Kidney epithelial cell (primary cell): Measurements from ENCODE around the gene BBS4. TPM values are rescaled to one million over a fixed set of nuclear protein-coding genes. Genes with fewer than 3 reads are reported as not detected.

Source experiments
- DNase-seq: peaks from one replicate; pipeline ENCODE4 v3.0.0-alpha.2; 2010; ENCODE audit warnings: low read depth
- H3K27me3 ChIP-seq: 2 replicates; pipeline ENCODE4 v1.6.0; 2011; ENCODE audit warnings: low read length; ENCODE audit not compliant: control insufficient read depth, insufficient read depth
- H3K36me3 ChIP-seq: 2 replicates; pipeline ENCODE4 v1.5.1; 2011; ENCODE audit warnings: low read length; ENCODE audit not compliant: control insufficient read depth, insufficient read depth
- H3K4me3 ChIP-seq: 2 replicates; pipeline ENCODE4 v1.5.1; 2011; ENCODE audit warnings: low read depth, mild to moderate bottlenecking, control low read depth, low read length
- CTCF ChIP-seq: IDR thresholded peaks from 2 replicates; pipeline ENCODE4 v1.5.1; 2011; ENCODE audit warnings: mild to moderate bottlenecking, moderate library complexity, low read length, control low read depth, inconsistent platforms; ENCODE audit not compliant: insufficient read depth, poor library complexity, severe bottlenecking
- total RNA-seq: library from RNA; depleted of rRNA; stranded (reverse); fragments of >200 nt; gene quantifications from 2 replicates; pipeline ENCODE4 v1.2.3, GENCODE V29; 2015

The BBS4 gene
- total RNA-seq, 1 donor from 2014 or later = 30.7 TPM

GRCh38 chr15:72732086-72732485 is 46.1 kb downstream of the BBS4 start:
- H3K27me3 ChIP-seq = no peaks in the 10 kb centered on the region
- no peak overlapping the region for H3K4me3 ChIP-seq
- TF ChIP-seq CTCF = no peak
- H3K36me3 ChIP-seq = no peaks in the 10 kb centered on the region
- DNase-seq = no peak

DNA sequence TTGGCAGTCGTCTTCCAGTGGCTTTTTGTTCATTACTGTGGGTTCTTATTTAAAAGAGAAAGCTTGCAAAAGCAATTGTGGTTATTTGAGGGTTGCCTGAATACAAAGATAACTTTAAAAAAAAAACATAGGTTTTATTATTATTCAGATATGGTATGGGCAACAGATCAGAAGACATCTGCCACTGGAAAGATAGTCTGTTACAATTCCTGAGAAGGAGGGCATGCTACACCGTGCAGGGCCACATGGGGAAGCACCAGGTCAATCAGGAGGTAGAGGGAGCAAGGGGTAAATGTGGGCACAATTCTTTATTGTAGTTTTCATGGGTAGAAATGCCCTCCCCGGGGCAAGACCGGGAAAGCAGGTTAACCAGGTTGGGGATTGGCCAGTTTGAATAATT is 46.5 kb downstream of the BBS4 start:
- H3K36me3 ChIP-seq = no peaks in the 10 kb centered on the region
- DNase-seq = no peak
- no peak overlapping the region for H3K4me3 ChIP-seq
- TF ChIP-seq CTCF = no peak
- no peaks in the 10 kb centered on the region for H3K27me3 ChIP-seq

- DNase-seq = no peak
- H3K36me3 ChIP-seq = no peaks in the 10 kb centered on the region
- no peaks in the 10 kb centered on the region for H3K27me3 ChIP-seq
- no peak overlapping the region for H3K4me3 ChIP-seq
- TF ChIP-seq CTCF = no peak
Measured at GRCh38 chr15:72733941-72734738, 48.1 kb downstream of the BBS4 start.

DNA sequence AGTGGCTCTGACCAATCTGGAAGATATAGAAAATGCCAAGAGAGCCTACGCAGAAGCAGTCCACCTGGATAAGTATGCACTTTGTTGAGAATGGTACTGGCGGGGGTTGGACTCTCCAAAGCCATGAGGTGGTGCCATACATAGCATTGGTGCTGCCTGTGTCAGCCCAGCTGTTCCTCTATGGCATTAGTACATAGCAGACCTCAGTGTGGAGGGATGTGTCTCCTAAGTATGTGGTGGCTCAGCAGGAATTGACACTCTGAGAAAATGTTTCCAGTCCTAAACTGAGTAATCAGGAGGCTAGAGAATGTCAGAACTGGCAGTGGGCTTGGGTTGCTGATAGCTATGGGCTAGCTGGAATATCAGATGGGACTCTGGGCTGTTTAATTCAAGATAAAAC is 49.1 kb downstream of the BBS4 start:
- no peak overlapping the region for H3K4me3 ChIP-seq
- TF ChIP-seq CTCF = no peak
- no peaks in the 10 kb centered on the region for H3K27me3 ChIP-seq
- no peaks in the 10 kb centered on the region for H3K36me3 ChIP-seq
- no peak for DNase-seq

DNA sequence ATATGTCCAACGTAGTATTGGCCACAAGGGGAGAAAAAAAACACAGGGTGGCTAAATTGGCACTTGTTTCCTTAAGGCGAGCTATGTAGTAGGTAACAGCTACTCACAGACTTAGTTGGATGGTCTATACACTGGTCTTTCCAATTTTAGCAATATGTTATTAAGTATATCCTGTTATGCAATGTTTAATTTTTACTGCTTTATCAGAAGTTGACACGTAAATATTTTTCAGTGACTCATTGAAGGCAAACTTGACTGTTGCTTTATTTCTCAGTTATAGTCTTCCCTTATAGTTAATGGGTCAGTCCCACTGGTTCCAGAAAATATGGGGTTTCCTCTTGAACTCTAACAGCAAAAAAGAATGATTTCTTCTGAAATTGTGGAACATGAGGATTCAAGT is 51.1 kb downstream of the BBS4 start:
- Histone ChIP-seq H3K36me3 (no peaks in the 10 kb centered on the region), H3K27me3 (no peaks in the 10 kb centered on the region), H3K4me3 (no peak overlapping the region)
- DNase-seq = no peak
- TF ChIP-seq CTCF = no peak

GRCh38 chr15:72737723-72738122 is 51.7 kb downstream of the BBS4 start:
- H3K36me3 ChIP-seq = no peaks in the 10 kb centered on the region
- no peaks in the 10 kb centered on the region for H3K27me3 ChIP-seq
- DNase-seq = no peak
- no peak for TF ChIP-seq CTCF
- H3K4me3 ChIP-seq = no peak overlapping the region
